Measurements from ENCODE around the gene INPP4A.
"Not testable (repeated sequence)": the region's sequence is repeated elsewhere in the genome, so short reads cannot be mapped to it uniquely, and the experiment has no call there.

Gene INPP4A

GRCh38 chr2:98585386-98585785, 140.7 kb downstream of the INPP4A start:
- DNase-seq: no peak
- 92% methylated on average over 9 of the region's 10 CpGs for WGBS (ENCODE audit: insufficient coverage)
- Histone ChIP-seq H3K9me3 (ENCODE audit: control extremely low read depth in 1 of 5, control insufficient read depth in 4 of 5, insufficient read depth in 2 of 5, low read depth in 1 of 5, low read length in 4 of 5) (no peaks in the 10 kb centered on the region), H3K4me1 (ENCODE audit: control extremely low read depth in 1 of 4, control insufficient read depth in 4 of 4, insufficient read depth in 4 of 4, low read length in 3 of 4) (no peaks in the 10 kb centered on the region), H3K27ac (ENCODE audit: insufficient read depth in 1 of 2, low read depth in 1 of 2, low read length in 2 of 2, poor library complexity in 1 of 2, severe bottlenecking in 2 of 2) (no peak overlapping the region), H3K36me3 (ENCODE audit: control insufficient read depth in 4 of 4, insufficient read depth in 4 of 4, low read length in 3 of 4) (peaks cover 2 to 51% (median 30%) of the 10 kb centered on the region in 4 experiments), H3K4me3 (ENCODE audit: control insufficient read depth in 1 of 7, extremely low read depth in 1 of 7, insufficient read depth in 4 of 7, low read depth in 2 of 7, low read length in 6 of 7) (no peak overlapping the region), H3K27me3 (replicated peaks in 2 of 5; ENCODE audit: control insufficient read depth in 4 of 5, insufficient read depth in 5 of 5, low read length in 4 of 5) (no peaks in the 10 kb centered on the region)
- ChIA-PET CTCF (interaction anchor here (0.6 to 1.9 kb wide), 3 partner anchors 13 to 29 kb away, joined by 3 to 5 read pairs (median 3); no protein-coding TSS in a partner anchor), POLR2A (no interaction called here)

GRCh38 chr2:98586551-98587140, 142.0 kb downstream of the INPP4A start:
- no peaks in the 10 kb centered on the region for H3K27me3 ChIP-seq (replicated peaks in 2 of 5; ENCODE audit: control insufficient read depth in 4 of 5, insufficient read depth in 5 of 5, low read length in 4 of 5)
- no peaks in the 10 kb centered on the region for H3K9me3 ChIP-seq (ENCODE audit: control extremely low read depth in 1 of 5, control insufficient read depth in 4 of 5, insufficient read depth in 2 of 5, low read depth in 1 of 5, low read length in 4 of 5)
- no peak overlapping the region for H3K4me3 ChIP-seq (ENCODE audit: control insufficient read depth in 1 of 7, extremely low read depth in 1 of 7, insufficient read depth in 4 of 7, low read depth in 2 of 7, low read length in 6 of 7)
- 93% methylated on average over 3 of the region's 6 CpGs for WGBS (ENCODE audit: insufficient coverage)
- H3K27ac ChIP-seq (ENCODE audit: insufficient read depth in 1 of 2, low read depth in 1 of 2, low read length in 2 of 2, poor library complexity in 1 of 2, severe bottlenecking in 2 of 2): no peak overlapping the region
- peaks cover 2 to 48% (median 33%) of the 10 kb centered on the region in 4 experiments for H3K36me3 ChIP-seq (ENCODE audit: control insufficient read depth in 4 of 4, insufficient read depth in 4 of 4, low read length in 3 of 4)
- ChIA-PET CTCF (interaction anchor here (1.1 to 1.9 kb wide), 3 partner anchors 14 to 18 kb away, joined by 3 to 5 read pairs (median 3); no protein-coding TSS in a partner anchor), POLR2A (interaction anchor here (0.5 kb wide), 1 partner anchor 380 kb away, joined by 4 read pairs; no protein-coding TSS in a partner anchor)
- no peak for DNase-seq
- H3K4me1 ChIP-seq (ENCODE audit: control extremely low read depth in 1 of 4, control insufficient read depth in 4 of 4, insufficient read depth in 4 of 4, low read length in 3 of 4): no peaks in the 10 kb centered on the region

GRCh38 chr2:98588880-98589431, 144.3 kb downstream of the INPP4A start:
- Histone ChIP-seq H3K9me3 (ENCODE audit: control extremely low read depth in 1 of 5, control insufficient read depth in 4 of 5, insufficient read depth in 2 of 5, low read depth in 1 of 5, low read length in 4 of 5) (peaks cover 0 to 3% (median 0%) of the 10 kb centered on the region in 5 experiments), H3K4me1 (ENCODE audit: control extremely low read depth in 1 of 4, control insufficient read depth in 4 of 4, insufficient read depth in 4 of 4, low read length in 3 of 4) (no peaks in the 10 kb centered on the region), H3K36me3 (ENCODE audit: control insufficient read depth in 4 of 4, insufficient read depth in 4 of 4, low read length in 3 of 4) (peaks cover 0 to 47% (median 23%) of the 10 kb centered on the region in 4 experiments), H3K4me3 (ENCODE audit: control insufficient read depth in 1 of 7, extremely low read depth in 1 of 7, insufficient read depth in 4 of 7, low read depth in 2 of 7, low read length in 6 of 7) (no peak overlapping the region), H3K27ac (ENCODE audit: insufficient read depth in 1 of 2, low read depth in 1 of 2, low read length in 2 of 2, poor library complexity in 1 of 2, severe bottlenecking in 2 of 2) (no peak overlapping the region), H3K27me3 (replicated peaks in 2 of 5; ENCODE audit: control insufficient read depth in 4 of 5, insufficient read depth in 5 of 5, low read length in 4 of 5) (no peaks in the 10 kb centered on the region)
- DNase-seq: no peak
- POLR2A ChIA-PET: no interaction called here
- WGBS (ENCODE audit: insufficient coverage): 97% methylated on average over 3 of the region's 4 CpGs
- CTCF ChIA-PET: no interaction called here

GRCh38 chr2:98589489-98589888, 144.8 kb downstream of the INPP4A start:
- no peak for DNase-seq
- Histone ChIP-seq H3K4me1 (ENCODE audit: control extremely low read depth in 1 of 4, control insufficient read depth in 4 of 4, insufficient read depth in 4 of 4, low read length in 3 of 4) (no peaks in the 10 kb centered on the region), H3K27ac (ENCODE audit: insufficient read depth in 1 of 2, low read depth in 1 of 2, low read length in 2 of 2, poor library complexity in 1 of 2, severe bottlenecking in 2 of 2) (no peak overlapping the region), H3K36me3 (ENCODE audit: control insufficient read depth in 4 of 4, insufficient read depth in 4 of 4, low read length in 3 of 4) (peaks cover 0 to 43% (median 20%) of the 10 kb centered on the region in 4 experiments), H3K4me3 (ENCODE audit: control insufficient read depth in 1 of 7, extremely low read depth in 1 of 7, insufficient read depth in 4 of 7, low read depth in 2 of 7, low read length in 6 of 7) (no peak overlapping the region), H3K9me3 (ENCODE audit: control extremely low read depth in 1 of 5, control insufficient read depth in 4 of 5, insufficient read depth in 2 of 5, low read depth in 1 of 5, low read length in 4 of 5) (peaks cover 0 to 4% (median 2%) of the 10 kb centered on the region in 5 experiments), H3K27me3 (replicated peaks in 2 of 5; ENCODE audit: control insufficient read depth in 4 of 5, insufficient read depth in 5 of 5, low read length in 4 of 5) (no peaks in the 10 kb centered on the region)
- ChIA-PET POLR2A (no interaction called here), CTCF (interaction anchor here (1.0 kb wide), 1 partner anchor 8 kb away, joined by 4 read pairs; no protein-coding TSS in a partner anchor)
- WGBS (ENCODE audit: insufficient coverage): 95% methylated on average over 2 of the region's 4 CpGs

GRCh38 chr2:98592565-98592964, 147.9 kb downstream of the INPP4A start:
- H3K27ac ChIP-seq (ENCODE audit: insufficient read depth in 1 of 2, low read depth in 1 of 2, low read length in 2 of 2, poor library complexity in 1 of 2, severe bottlenecking in 2 of 2): no peak overlapping the region
- WGBS (ENCODE audit: insufficient coverage): over 99% methylated on average over 8 of the region's 8 CpGs
- H3K4me1 ChIP-seq (ENCODE audit: control extremely low read depth in 1 of 4, control insufficient read depth in 4 of 4, insufficient read depth in 4 of 4, low read length in 3 of 4): no peaks in the 10 kb centered on the region
- ChIA-PET POLR2A (no interaction called here), CTCF (interaction anchor here (1.4 kb wide), 1 partner anchor 12 kb away, joined by 3 read pairs; no protein-coding TSS in a partner anchor)
- peaks cover under 1 to 41% (median 20%) of the 10 kb centered on the region in 4 experiments for H3K36me3 ChIP-seq (ENCODE audit: control insufficient read depth in 4 of 4, insufficient read depth in 4 of 4, low read length in 3 of 4)
- no peak overlapping the region for H3K4me3 ChIP-seq (ENCODE audit: control insufficient read depth in 1 of 7, extremely low read depth in 1 of 7, insufficient read depth in 4 of 7, low read depth in 2 of 7, low read length in 6 of 7)
- no peak for DNase-seq
- H3K27me3 ChIP-seq (replicated peaks in 2 of 5; ENCODE audit: control insufficient read depth in 4 of 5, insufficient read depth in 5 of 5, low read length in 4 of 5): no peaks in the 10 kb centered on the region
- H3K9me3 ChIP-seq (ENCODE audit: control extremely low read depth in 1 of 5, control insufficient read depth in 4 of 5, insufficient read depth in 2 of 5, low read depth in 1 of 5, low read length in 4 of 5): peaks cover 0 to 4% (median 2%) of the 10 kb centered on the region in 5 experiments

- CTCF ChIA-PET; H3K4me3 ChIP-seq (ENCODE audit: control insufficient read depth in 1 of 7, extremely low read depth in 1 of 7, insufficient read depth in 4 of 7, low read depth in 2 of 7, low read length in 6 of 7): not testable (repeated sequence)
Measured at GRCh38 chr2:98594665-98595064, 150.0 kb downstream of the INPP4A start.

GRCh38 chr2:98598781-98599428, 154.2 kb downstream of the INPP4A start:
- Histone ChIP-seq H3K4me3 (ENCODE audit: control insufficient read depth in 1 of 7, extremely low read depth in 1 of 7, insufficient read depth in 4 of 7, low read depth in 2 of 7, low read length in 6 of 7) (no peak overlapping the region), H3K9me3 (ENCODE audit: control extremely low read depth in 1 of 5, control insufficient read depth in 4 of 5, insufficient read depth in 2 of 5, low read depth in 1 of 5, low read length in 4 of 5) (peaks cover 0 to 3% (median 2%) of the 10 kb centered on the region in 5 experiments), H3K27ac (ENCODE audit: insufficient read depth in 1 of 2, low read depth in 1 of 2, low read length in 2 of 2, poor library complexity in 1 of 2, severe bottlenecking in 2 of 2) (no peak overlapping the region), H3K36me3 (ENCODE audit: control insufficient read depth in 4 of 4, insufficient read depth in 4 of 4, low read length in 3 of 4) (peaks cover 7 to 58% (median 30%) of the 10 kb centered on the region in 4 experiments), H3K4me1 (ENCODE audit: control extremely low read depth in 1 of 4, control insufficient read depth in 4 of 4, insufficient read depth in 4 of 4, low read length in 3 of 4) (no peaks in the 10 kb centered on the region), H3K27me3 (replicated peaks in 2 of 5; ENCODE audit: control insufficient read depth in 4 of 5, insufficient read depth in 5 of 5, low read length in 4 of 5) (no peaks in the 10 kb centered on the region)
- CTCF ChIA-PET: interaction anchor here (1.2 kb wide), 1 partner anchor 10 kb away, joined by 3 read pairs; no protein-coding TSS in a partner anchor
- POLR2A ChIA-PET: no interaction called here
- DNase-seq: no peak
- no CpG with 5 or more reads among the region's 1 CpG for WGBS (ENCODE audit: insufficient coverage)

More at GRCh38 chr2:98594665-98595064, 150.0 kb downstream of the INPP4A start:
- H3K27ac ChIP-seq (ENCODE audit: insufficient read depth in 1 of 2, low read depth in 1 of 2, low read length in 2 of 2, poor library complexity in 1 of 2, severe bottlenecking in 2 of 2); H3K9me3 ChIP-seq (ENCODE audit: control extremely low read depth in 1 of 5, control insufficient read depth in 4 of 5, insufficient read depth in 2 of 5, low read depth in 1 of 5, low read length in 4 of 5); H3K4me1 ChIP-seq (ENCODE audit: control extremely low read depth in 1 of 4, control insufficient read depth in 4 of 4, insufficient read depth in 4 of 4, low read length in 3 of 4); H3K27me3 ChIP-seq (replicated peaks in 2 of 5; ENCODE audit: control insufficient read depth in 4 of 5, insufficient read depth in 5 of 5, low read length in 4 of 5); DNase-seq; POLR2A ChIA-PET: not testable (repeated sequence)
- H3K36me3 ChIP-seq (ENCODE audit: control insufficient read depth in 4 of 4, insufficient read depth in 4 of 4, low read length in 3 of 4): peaks cover 7 to 43% (median 27%) of the 10 kb centered on the region in 4 experiments
- no CpG with 5 or more reads among the region's 4 CpGs for WGBS (ENCODE audit: insufficient coverage)
